Neural cell (in vitro differentiated cells): ENCODE results near the gene RPA3. TPM values are rescaled to one million over a fixed set of nuclear protein-coding genes. Genes with fewer than 3 reads are reported as not detected.

Source experiments
- H2AFZ ChIP-seq: fragments of 200-600, 300-800 bp; sonication (generic), shearing (Covaris generic); 2 replicates; pipeline ENCODE4 v1.6.0; 2014; ENCODE audit warnings: low read depth, mild to moderate bottlenecking, antibody characterized with exemption, low read length, moderate library complexity
- H3F3A ChIP-seq: fragments of 200-600 bp; shearing (Covaris generic); 2 replicates; pipeline ENCODE4 v1.6.1; 2016; ENCODE audit warnings: mild to moderate bottlenecking, moderate library complexity, mixed read lengths, antibody characterized with exemption, low read length; ENCODE audit not compliant: insufficient read depth, poor library complexity, severe bottlenecking
- H3K27ac ChIP-seq: fragments of 200-600, 300-800 bp; sonication (generic), shearing (Covaris generic); 2 replicates; pipeline ENCODE4 v1.5.1; 2014; ENCODE audit warnings: mild to moderate bottlenecking, low read length, moderate library complexity
- H3K27me3 ChIP-seq: fragments of 300-800, 200-600 bp; sonication (generic), shearing (Covaris generic); 2 replicates; pipeline ENCODE4 v1.6.0; 2014; ENCODE audit warnings: mild to moderate bottlenecking, low read depth, low read length, moderate library complexity; ENCODE audit not compliant: insufficient read depth
- H3K36me3 ChIP-seq: fragments of 300-800, 200-600 bp; sonication (generic), shearing (Covaris generic); 2 replicates; pipeline ENCODE4 v1.5.1; 2014; ENCODE audit warnings: mild to moderate bottlenecking, antibody characterized with exemption, low read length, moderate library complexity; ENCODE audit not compliant: insufficient read depth
- H3K4me2 ChIP-seq: fragments of 300-800, 200-600 bp; sonication (generic), shearing (Covaris generic); 2 replicates; pipeline ENCODE4 v1.6.0; 2014; ENCODE audit warnings: mild to moderate bottlenecking, low read length
- H3K4me3 ChIP-seq: fragments of 300-800, 200-600 bp; sonication (generic), shearing (Covaris generic); 2 replicates; pipeline ENCODE4 v1.5.1; 2014; ENCODE audit warnings: mild to moderate bottlenecking, low read length, moderate library complexity
- H3K79me2 ChIP-seq: fragments of 200-600 bp; shearing (Covaris generic); replicated peaks from 2 replicates; pipeline ENCODE4 v1.6.0; 2014; ENCODE audit warnings: mild to moderate bottlenecking, low read length, moderate library complexity; ENCODE audit not compliant: insufficient read depth
- H3K9ac ChIP-seq: fragments of 300-800, 200-600 bp; sonication (generic), shearing (Covaris generic); 2 replicates; pipeline ENCODE4 v1.6.1; 2016; ENCODE audit warnings: mild to moderate bottlenecking, low read length, mixed read lengths
- H3K9me2 ChIP-seq: fragments of 200-600 bp; shearing (Covaris generic); 2 replicates; pipeline ENCODE4 v1.6.1; 2016; ENCODE audit warnings: mild to moderate bottlenecking, low read length, mixed read lengths; ENCODE audit not compliant: insufficient read depth
- H3K9me3 ChIP-seq: fragments of 200-600, 300-800 bp; sonication (generic), shearing (Covaris generic); 2 replicates; pipeline ENCODE4 v1.6.1; 2016; ENCODE audit warnings: mild to moderate bottlenecking, mixed run types, low read length, moderate library complexity, mixed read lengths
- H4K20me1 ChIP-seq: fragments of 200-600 bp; shearing (Covaris generic); 2 replicates; pipeline ENCODE4 v1.6.1; 2016; ENCODE audit warnings: mild to moderate bottlenecking, mixed run types; ENCODE audit not compliant: insufficient read depth
- EP300 ChIP-seq: fragments of 450-650 bp; conservative IDR thresholded peaks from 2 replicates; pipeline ENCODE4 v1.6.1; 2014; ENCODE audit warnings: antibody characterized with exemption, mild to moderate bottlenecking, moderate library complexity; ENCODE audit not compliant: poor library complexity, severe bottlenecking
- EZH2 ChIP-seq: fragments of 200-600, 300-800 bp; shearing (Covaris generic), sonication (generic); IDR thresholded peaks from 2 replicates; pipeline ENCODE4 v1.6.1; 2014; ENCODE audit warnings: antibody characterized with exemption, low read length, borderline replicate concordance, mild to moderate bottlenecking; ENCODE audit not compliant: insufficient read depth, poor library complexity, severe bottlenecking
- MXI1 ChIP-seq: fragments of 450-650 bp; conservative IDR thresholded peaks from 2 replicates; pipeline ENCODE4 v1.6.1; 2014; ENCODE audit warnings: antibody characterized with exemption, mild to moderate bottlenecking; ENCODE audit not compliant: poor library complexity, severe bottlenecking
- POLR2AphosphoS5 ChIP-seq: IDR thresholded peaks from 2 replicates; pipeline ENCODE4 v1.6.1; 2012
- RAD21 ChIP-seq: fragments of 450-650 bp; conservative IDR thresholded peaks from 2 replicates; pipeline ENCODE4 v1.6.1; 2014; ENCODE audit warnings: antibody characterized with exemption, mild to moderate bottlenecking, moderate library complexity
- SMC3 ChIP-seq: fragments of 450-650 bp; conservative IDR thresholded peaks from 2 replicates; pipeline ENCODE4 v1.6.1; 2014; ENCODE audit warnings: antibody characterized with exemption, mild to moderate bottlenecking, moderate library complexity; ENCODE audit not compliant: poor library complexity
- TAF1 ChIP-seq: IDR thresholded peaks from 2 replicates; pipeline ENCODE4 v1.6.1; 2012; ENCODE audit warnings: low read depth
- polyA plus RNA-seq: library from polyadenylated mRNA; depleted of rRNA; stranded (reverse); fragments of >200 nt; gene quantifications from 2 replicates; pipeline ENCODE4 v1.2.3, GENCODE V29; 2014
- TF ChIP-seq, protein P1 (sequence below): IDR thresholded peaks from 2 replicates; pipeline ENCODE4 v1.6.1; 2012; ENCODE audit warnings: borderline replicate concordance
- TF ChIP-seq, protein P2 (sequence below): fragments of 450-650 bp; IDR thresholded peaks from 2 replicates; pipeline ENCODE4 v1.5.1; 2014; ENCODE audit warnings: antibody characterized with exemption, mild to moderate bottlenecking, moderate library complexity; ENCODE audit not compliant: poor library complexity, severe bottlenecking

RPA3 gene
- polyA plus RNA-seq, 1 donor from 2014 or later = 50.1 TPM

- Histone ChIP-seq H2AFZ (no peak overlapping the region), H3K4me3 (no peak overlapping the region), H3K79me2 (no peaks in the 10 kb centered on the region), H3K9me3 (no peaks in the 10 kb centered on the region), H3K27me3 (no peaks in the 10 kb centered on the region), H3F3A (no peaks in the 10 kb centered on the region), H3K4me2 (no peak overlapping the region), H3K36me3 (no peaks in the 10 kb centered on the region), H3K9ac (no peak overlapping the region), H3K9me2 (no peaks in the 10 kb centered on the region), H3K27ac (no peak overlapping the region), H4K20me1 (no peaks in the 10 kb centered on the region)
- no peak for TF ChIP-seq POLR2AphosphoS5
- no peak for TF ChIP-seq EZH2
- TF ChIP-seq, protein P1, sequence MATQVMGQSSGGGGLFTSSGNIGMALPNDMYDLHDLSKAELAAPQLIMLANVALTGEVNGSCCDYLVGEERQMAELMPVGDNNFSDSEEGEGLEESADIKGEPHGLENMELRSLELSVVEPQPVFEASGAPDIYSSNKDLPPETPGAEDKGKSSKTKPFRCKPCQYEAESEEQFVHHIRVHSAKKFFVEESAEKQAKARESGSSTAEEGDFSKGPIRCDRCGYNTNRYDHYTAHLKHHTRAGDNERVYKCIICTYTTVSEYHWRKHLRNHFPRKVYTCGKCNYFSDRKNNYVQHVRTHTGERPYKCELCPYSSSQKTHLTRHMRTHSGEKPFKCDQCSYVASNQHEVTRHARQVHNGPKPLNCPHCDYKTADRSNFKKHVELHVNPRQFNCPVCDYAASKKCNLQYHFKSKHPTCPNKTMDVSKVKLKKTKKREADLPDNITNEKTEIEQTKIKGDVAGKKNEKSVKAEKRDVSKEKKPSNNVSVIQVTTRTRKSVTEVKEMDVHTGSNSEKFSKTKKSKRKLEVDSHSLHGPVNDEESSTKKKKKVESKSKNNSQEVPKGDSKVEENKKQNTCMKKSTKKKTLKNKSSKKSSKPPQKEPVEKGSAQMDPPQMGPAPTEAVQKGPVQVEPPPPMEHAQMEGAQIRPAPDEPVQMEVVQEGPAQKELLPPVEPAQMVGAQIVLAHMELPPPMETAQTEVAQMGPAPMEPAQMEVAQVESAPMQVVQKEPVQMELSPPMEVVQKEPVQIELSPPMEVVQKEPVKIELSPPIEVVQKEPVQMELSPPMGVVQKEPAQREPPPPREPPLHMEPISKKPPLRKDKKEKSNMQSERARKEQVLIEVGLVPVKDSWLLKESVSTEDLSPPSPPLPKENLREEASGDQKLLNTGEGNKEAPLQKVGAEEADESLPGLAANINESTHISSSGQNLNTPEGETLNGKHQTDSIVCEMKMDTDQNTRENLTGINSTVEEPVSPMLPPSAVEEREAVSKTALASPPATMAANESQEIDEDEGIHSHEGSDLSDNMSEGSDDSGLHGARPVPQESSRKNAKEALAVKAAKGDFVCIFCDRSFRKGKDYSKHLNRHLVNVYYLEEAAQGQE = no peak
- TF ChIP-seq, protein P2, sequence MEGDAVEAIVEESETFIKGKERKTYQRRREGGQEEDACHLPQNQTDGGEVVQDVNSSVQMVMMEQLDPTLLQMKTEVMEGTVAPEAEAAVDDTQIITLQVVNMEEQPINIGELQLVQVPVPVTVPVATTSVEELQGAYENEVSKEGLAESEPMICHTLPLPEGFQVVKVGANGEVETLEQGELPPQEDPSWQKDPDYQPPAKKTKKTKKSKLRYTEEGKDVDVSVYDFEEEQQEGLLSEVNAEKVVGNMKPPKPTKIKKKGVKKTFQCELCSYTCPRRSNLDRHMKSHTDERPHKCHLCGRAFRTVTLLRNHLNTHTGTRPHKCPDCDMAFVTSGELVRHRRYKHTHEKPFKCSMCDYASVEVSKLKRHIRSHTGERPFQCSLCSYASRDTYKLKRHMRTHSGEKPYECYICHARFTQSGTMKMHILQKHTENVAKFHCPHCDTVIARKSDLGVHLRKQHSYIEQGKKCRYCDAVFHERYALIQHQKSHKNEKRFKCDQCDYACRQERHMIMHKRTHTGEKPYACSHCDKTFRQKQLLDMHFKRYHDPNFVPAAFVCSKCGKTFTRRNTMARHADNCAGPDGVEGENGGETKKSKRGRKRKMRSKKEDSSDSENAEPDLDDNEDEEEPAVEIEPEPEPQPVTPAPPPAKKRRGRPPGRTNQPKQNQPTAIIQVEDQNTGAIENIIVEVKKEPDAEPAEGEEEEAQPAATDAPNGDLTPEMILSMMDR = no peak
- no peak for TF ChIP-seq TAF1
- no peak for TF ChIP-seq MXI1
Observed at GRCh38 chr7:7675686-7676085, 42.7 kb downstream of the RPA3 start.

DNA sequence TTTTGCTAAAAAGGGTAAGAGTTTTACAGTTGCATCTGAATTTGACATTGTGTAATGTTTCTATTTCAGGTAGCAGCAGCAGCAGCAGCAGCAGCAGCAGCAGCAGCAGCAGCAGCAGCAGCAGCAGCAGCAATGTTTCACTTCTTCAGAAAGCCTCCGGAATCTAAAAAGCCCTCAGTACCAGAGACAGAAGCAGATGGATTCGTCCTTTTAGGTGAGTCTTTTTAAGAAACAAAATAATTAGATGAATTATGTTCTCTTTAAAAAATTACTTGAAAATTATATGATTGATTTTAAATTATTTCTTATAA, 45.2 kb downstream of the RPA3 start:
- H3K79me2 ChIP-seq = no peaks in the 10 kb centered on the region
- no peak for TF ChIP-seq SMC3
- TF ChIP-seq RAD21 = no peak
- TF ChIP-seq, protein P1 = no peak
- no peak for TF ChIP-seq EZH2
- TF ChIP-seq MXI1 = no peak
- no peak for TF ChIP-seq TAF1
- no peak for TF ChIP-seq POLR2AphosphoS5
- TF ChIP-seq, protein P2 = no peak
- TF ChIP-seq EP300 = no peak
- H3K27me3 ChIP-seq = no peaks in the 10 kb centered on the region
- H3K4me2 ChIP-seq = no peak overlapping the region
- no peak overlapping the region for H2AFZ ChIP-seq
- H3K27ac ChIP-seq = no peak overlapping the region
- no peak overlapping the region for H3K4me3 ChIP-seq
- no peak overlapping the region for H3K9ac ChIP-seq
- H3F3A ChIP-seq = no peaks in the 10 kb centered on the region
- no peaks in the 10 kb centered on the region for H3K9me2 ChIP-seq
- H4K20me1 ChIP-seq = no peaks in the 10 kb centered on the region
- H3K36me3 ChIP-seq = no peaks in the 10 kb centered on the region
- H3K9me3 ChIP-seq = no peaks in the 10 kb centered on the region
